Adrenal gland (tissue), 12 donors: ENCODE measurements around the gene HOXA5. TPM values are rescaled to one million over a fixed set of nuclear protein-coding genes. Genes with fewer than 3 reads are reported as not detected.

Source experiments
- DNase-seq, 7 donors: peaks; one replicate each; pipeline ENCODE4 v3.0.0-alpha.2; 2019 to 2020
- H3K27ac ChIP-seq, 5 donors: fragments of 200-600 bp; sonication (generic) in 4 of 5; 1 replicate in 3 of 5; 2 replicates in 2 of 5; pipeline versions ENCODE4 v1.5.1 to v1.8.0; 2016 to 2020; ENCODE audit warnings: mild to moderate bottlenecking in 1 of 5
- H3K27me3 ChIP-seq: fragments of 200-600 bp; 2 replicates; pipeline ENCODE4 v1.8.0; 2021
- H3K36me3 ChIP-seq, 2 donors: fragments of 200-600 bp; replicated peaks in 1 of 2; 1 replicate in 1 of 2; 2 replicates in 1 of 2; pipeline versions ENCODE4 v1.5.1 to v1.8.0; 2018 to 2022
- H3K4me1 ChIP-seq, 2 donors: fragments of 200-600 bp; replicated peaks in 1 of 2; 1 replicate in 1 of 2; 2 replicates in 1 of 2; pipeline versions ENCODE4 v1.5.1 to v1.8.0; 2018 to 2021
- H3K4me3 ChIP-seq, 4 donors: fragments of 200-600 bp; sonication (generic) in 3 of 4; one replicate each; pipeline ENCODE4 v1.5.1; 2016 to 2018
- H3K9me3 ChIP-seq, 3 donors: fragments of 200-600 bp; sonication (generic) in 1 of 3; replicated peaks in 1 of 3; 1 replicate in 2 of 3; 2 replicates in 1 of 3; pipeline versions ENCODE4 v1.5.1 to v1.8.0; 2016 to 2021
- CTCF ChIP-seq, 6 experiments: fragments of 450-650 bp in 4 of 6; fragments of 200-600 bp in 2 of 6; sonication (generic) in 1 of 6; IDR thresholded peaks; 1 replicate in 5 of 6; 2 replicates in 1 of 6; pipeline versions ENCODE4 v1.5.1 to v1.8.0; 2016 to 2021; ENCODE audit warnings: antibody characterized with exemption in 6 of 6, mild to moderate bottlenecking in 2 of 6, moderate library complexity in 1 of 6
- POLR2A ChIP-seq, 2 donors: fragments of 450-650 bp; IDR thresholded peaks; one replicate each; pipeline ENCODE4 v1.6.1; 2017; ENCODE audit warnings: antibody characterized with exemption in 2 of 2, mild to moderate bottlenecking in 2 of 2, moderate library complexity in 1 of 2
- WGBS, 4 donors: extraction: QIAGEN DNeasy Blood & Tissue Kit in 2 of 4; methylation state at CpG; one replicate each; pipeline versions ENCODE4 v1.1.5 to v1.1.7; 2013 to 2017; 5-methylcytosine and 5-hydroxymethylcytosine counted together
- intact Hi-C, 2 donors: fragments of 100-400 bp; cut with DNase I; formaldehyde crosslinking; loops; one replicate each; pipeline versions ENCODE4 v1.14.1 to v1.15.0; 2022 to 2023
- polyA plus RNA-seq, 3 donors: library from polyadenylated mRNA; stranded (reverse); fragments of 200-250 nt in 2 of 3; fragments of 350-450 nt in 1 of 3; fragmentation: Illumina TruSeq in 1 of 3; extraction: RNeasy Lipid Tissue Mini Kit (QIAGEN cat#74804) in 1 of 3; gene quantifications; one replicate each; pipeline ENCODE4 v1.2.3, GENCODE V29; 2013 to 2014
- total RNA-seq, 9 donors: library from RNA; depleted of rRNA in 4 of 9; stranded (reverse); fragments of >200 nt in 4 of 9; fragments of 120-200 nt in 1 of 9; fragmentation: NEBNext Ultra II Directional in 1 of 9; extraction: Animal tissue kit (Norgen Biotek cat#: 25700) in 1 of 9; gene quantifications; one replicate each; pipeline versions ENCODE4 v1.1.0 to v1.2.4, GENCODE V29; 2013 to 2023
- donor health status: healthy with polysubstance abuse.
- donor health status: Bipolar disorder and iron deficiency.
- donor health status: DM: yes; HTN: yes; CAD: no.
- donor health status: DM: no; HTN: no; CAD: no.
- donor health status: DM: no; HTN: no; CAD: no.
- donor health status: DM: yes; HTN: yes; CAD: no.

HOXA5 gene
- total and polyA plus RNA-seq, 12 donors, result 21.8 to 132 (median 57.0) TPM

GRCh38 chr7:27154901-27155815 lies 11.7 kb upstream of the HOXA5 start:
- peak overlapping the region; percentile 28 to 92 (median 73) for H3K27ac ChIP-seq
- H3K36me3 ChIP-seq, result no peaks in the 10 kb centered on the region
- peak; percentile 44 to 72 (median 60) for DNase-seq
- no peaks in the 10 kb centered on the region for H3K27me3 ChIP-seq
- intact Hi-C loops, result no loop called here
- 19 to 43% (median 31%) methylated on average over 26 to 48 of the region's 48 CpGs for WGBS, 4 donors
- peak overlapping the region in 2 of 4 donors; percentile 33 to 57 for H3K4me3 ChIP-seq
- H3K4me1 ChIP-seq, result peaks cover 7 to 21% of the 10 kb centered on the region in 2 donors
- TF ChIP-seq CTCF (IDR thresholded peaks at IDR 0.05), result no peak
- peak in 1 of 2 donors; percentile 39 for TF ChIP-seq POLR2A (IDR thresholded peaks at IDR 0.05)
- no peaks in the 10 kb centered on the region for H3K9me3 ChIP-seq

- intact Hi-C loops, result no loop called here
- Histone ChIP-seq H3K9me3 (no peaks in the 10 kb centered on the region), H3K4me3 (no peak overlapping the region), H3K27ac (peak overlapping the region in 2 of 5 donors; percentile 13 to 91), H3K27me3 (no peaks in the 10 kb centered on the region), H3K36me3 (no peaks in the 10 kb centered on the region), H3K4me1 (peaks cover 7 to 20% of the 10 kb centered on the region in 2 donors)
- TF ChIP-seq POLR2A (IDR thresholded peaks at IDR 0.05) (no peak), CTCF (IDR thresholded peaks at IDR 0.05) (no peak)
- 83 to 89% (median 88%) methylated on average over 9 to 10 of the region's 10 CpGs for WGBS, 4 donors
- DNase-seq, result peak in 5 of 7 donors; percentile 12 to 50 (median 15)
These were observed 10.9 kb upstream of the HOXA5 start for GRCh38 chr7:27154369-27154768.

- no peak for TF ChIP-seq CTCF (IDR thresholded peaks at IDR 0.05)
- no peak for TF ChIP-seq POLR2A (IDR thresholded peaks at IDR 0.05)
- no peaks in the 10 kb centered on the region for H3K27me3 ChIP-seq
- DNase-seq, result peak in 2 of 7 donors; percentile 15 to 35
- no peaks in the 10 kb centered on the region for H3K9me3 ChIP-seq
- intact Hi-C loops, result no loop called here
- peak overlapping the region in 1 of 5 donors; percentile 11 for H3K27ac ChIP-seq
- no peaks in the 10 kb centered on the region for H3K36me3 ChIP-seq
- H3K4me3 ChIP-seq, result no peak overlapping the region
- peaks cover 7 to 25% of the 10 kb centered on the region in 2 donors for H3K4me1 ChIP-seq
- WGBS, 4 donors, result 93 to 94% (median 94%) methylated on average over 3 of the region's 3 CpGs
These were observed 10.0 kb upstream of the HOXA5 start for GRCh38 chr7:27153526-27153925.

GRCh38 chr7:27152816-27153442 lies 9.4 kb upstream of the HOXA5 start:
- no peaks in the 10 kb centered on the region for H3K27me3 ChIP-seq
- intact Hi-C loops, result no loop called here
- peaks cover 13 to 28% of the 10 kb centered on the region in 2 donors for H3K4me1 ChIP-seq
- H3K4me3 ChIP-seq, result peak overlapping the region in 1 of 4 donors; percentile 63
- H3K36me3 ChIP-seq, result no peaks in the 10 kb centered on the region
- no peak for TF ChIP-seq POLR2A (IDR thresholded peaks at IDR 0.05)
- TF ChIP-seq CTCF (IDR thresholded peaks at IDR 0.05), result no peak
- 50 to 81% (median 67%) methylated on average over 8 to 22 of the region's 22 CpGs for WGBS, 4 donors
- no peaks in the 10 kb centered on the region for H3K9me3 ChIP-seq
- H3K27ac ChIP-seq, result peak overlapping the region in 3 of 5 donors; percentile 53 to 99 (median 99)
- DNase-seq, result peak in 3 of 7 donors; percentile 19 to 50 (median 24)
